K562 (cell line): ENCODE measurements around the gene EXOC3L1. TPM values are rescaled to one million over a fixed set of nuclear protein-coding genes. Genes with fewer than 3 reads are reported as not detected.

Experiments
- ARID1B ChIP-seq: fragments of 450-650 bp; IDR thresholded peaks from 2 replicates; pipeline ENCODE4 v1.6.1; 2016; ENCODE audit warnings: antibody characterized with exemption, mild to moderate bottlenecking, inconsistent platforms
- ATF3 ChIP-seq, 2 experiments: fragments of 450-650 bp in 1 of 2; sonication (generic) in 1 of 2; formaldehyde crosslinking in 1 of 2; IDR thresholded peaks in 1 of 2; conservative IDR thresholded peaks in 1 of 2; 2 replicates each; pipeline versions ENCODE4 v1.6.1 to v1.8.1; 2016 to 2023; ENCODE audit warnings: mild to moderate bottlenecking in 2 of 2, moderate library complexity in 2 of 2, inconsistent platforms in 1 of 2, missing genetic modification reagents in 1 of 2
- MYC ChIP-seq, 2 experiments: fragments of 250-450 bp in 1 of 2; sonication (Bioruptor Pico) in 1 of 2; IDR thresholded peaks; 2 replicates each; pipeline versions ENCODE4 v1.5.1 to v1.6.1; 2012 to 2021; ENCODE audit warnings: low read depth in 2 of 2, borderline replicate concordance in 1 of 2, improper control_type of control experiment in 1 of 2, low read length in 1 of 2, mild to moderate bottlenecking in 1 of 2, moderate library complexity in 1 of 2
- ZFP1 ChIP-seq: fragments of 450-650 bp; formaldehyde crosslinking; IDR thresholded peaks from 2 replicates; pipeline ENCODE4 v1.4.0; 2020; ENCODE audit warnings: mild to moderate bottlenecking, mixed read lengths
- ZNF232 ChIP-seq: sonication (generic); formaldehyde crosslinking; IDR thresholded peaks from 2 replicates; pipeline ENCODE4 v1.8.0; 2022; ENCODE audit warnings: mild to moderate bottlenecking, missing genetic modification reagents
- polyA plus RNA-seq, 8 experiments: library from polyadenylated mRNA; depleted of rRNA in 4 of 8; stranded (reverse) in 5 of 8; unstranded in 3 of 8; fragments of >200 nt; fragmentation: Nextera tagmentation in 2 of 8; fragmentation: Illumina TruSeq in 1 of 8; extraction: Ambion mirVana in 2 of 8; extraction: Trizol in 1 of 8; gene quantifications; 2 replicates each; pipeline versions ENCODE4 v1.2.1 to v1.2.3, GENCODE V29; 2011 to 2014; ENCODE audit warnings: inconsistent platforms in 1 of 8, missing spikeins in 1 of 8
- total RNA-seq, 7 experiments: library from RNA; depleted of rRNA in 6 of 7; stranded (reverse); fragments of >200 nt in 6 of 7; fragmentation: Illumina TruSeq in 2 of 7; extraction: Trizol in 2 of 7; gene quantifications; 2 replicates each; pipeline versions ENCODE4 v1.2.1 to v1.2.3, GENCODE V29; 2011 to 2021; ENCODE audit warnings: low replicate concordance in 1 of 7

The EXOC3L1 gene
- total and polyA plus RNA-seq, 9 of the 15 experiments (the other 6 are each of a cell fraction or from before 2014, with no cell fraction given) = 0.08 TPM; not detected in 8

GRCh38 chr16:67158637-67159600, 31.0 kb downstream of the EXOC3L1 start (continued):
- TF ChIP-seq ARID1B (0 out of 2 replicates have a peak, but pooled peaks have one; percentile 3), MYC (IDR thresholded peaks at IDR 0.05; ENCODE audit: low read depth, low read length) (no peak), MYC (CRISPR knock-in tag; IDR thresholded peaks at IDR 0.05; ENCODE audit: borderline replicate concordance, low read depth) (peak; percentile 51; the same call in 1 of the 2 replicates), ATF3 (IDR thresholded peaks at IDR 0.05) (no peak), ATF3 (CRISPR knock-in tag; conservative IDR thresholded peaks at IDR 0.05) (no peak), ZNF232 (0 out of 2 replicates have a peak, but pooled peaks have one; percentile 33), ZFP1 (CRISPR knock-in tag) (no peak)
